Common myeloid progenitor, CD34-positive (primary cell): ENCODE data around the gene USP37.

Source experiments
- CTCF ChIA-PET: fragments of 350-600 bp; sonication (Branson Sonifier 250); formaldehyde crosslinking; loops from one replicate; lab custom pipeline; 2021; ENCODE audit warnings: antibody characterized with exemption; lab: Charles Lee
- POLR2A ChIA-PET: fragments of 350-600 bp; sonication (Branson Sonifier 250); formaldehyde crosslinking; loops from one replicate; lab custom pipeline; 2021; ENCODE audit warnings: antibody characterized with exemption; lab: Charles Lee
- DNase-seq, 3 donors: peaks; one replicate each; pipeline versions ENCODE4 v3.0.0 to v3.0.0-alpha.2; 2013
- H3K27ac ChIP-seq, 2 experiments: 1 replicate in 1 of 2; 2 replicates in 1 of 2; pipeline ENCODE4 v1.7.0; 2013; ENCODE audit warnings: inconsistent platforms in 2 of 2, low read length in 2 of 2, mild to moderate bottlenecking in 2 of 2, low read depth in 1 of 2, moderate library complexity in 1 of 2; ENCODE audit not compliant: severe bottlenecking in 2 of 2, insufficient read depth in 1 of 2, poor library complexity in 1 of 2
- H3K27me3 ChIP-seq, 5 experiments: replicated peaks in 2 of 5; 1 replicate in 3 of 5; 2 replicates in 2 of 5; pipeline versions ENCODE4 v1.6.1 to v1.7.0; 2013; ENCODE audit warnings: low read length in 4 of 5, mild to moderate bottlenecking in 2 of 5, moderate library complexity in 2 of 5, inconsistent platforms in 1 of 5; ENCODE audit not compliant: insufficient read depth in 5 of 5, control insufficient read depth in 4 of 5
- H3K36me3 ChIP-seq, 4 experiments: 1 replicate in 2 of 4; 2 replicates in 2 of 4; pipeline versions ENCODE4 v1.6.1 to v1.7.0; 2013; ENCODE audit warnings: low read length in 3 of 4, control low read depth in 1 of 4, mild to moderate bottlenecking in 1 of 4; ENCODE audit not compliant: control insufficient read depth in 4 of 4, insufficient read depth in 4 of 4
- H3K4me1 ChIP-seq, 4 experiments: 1 replicate in 3 of 4; 2 replicates in 1 of 4; pipeline versions ENCODE4 v1.6.1 to v1.7.1; 2013; ENCODE audit warnings: low read length in 3 of 4, mild to moderate bottlenecking in 3 of 4, control low read depth in 1 of 4, inconsistent platforms in 1 of 4, moderate library complexity in 1 of 4; ENCODE audit not compliant: control insufficient read depth in 4 of 4, insufficient read depth in 4 of 4; ENCODE audit errors: control extremely low read depth in 1 of 4
- H3K4me3 ChIP-seq, 7 experiments: 1 replicate in 4 of 7; 2 replicates in 3 of 7; pipeline versions ENCODE4 v1.5.1 to v1.7.0; 2013; ENCODE audit warnings: mild to moderate bottlenecking in 7 of 7, low read length in 6 of 7, moderate library complexity in 6 of 7, inconsistent platforms in 2 of 7, low read depth in 2 of 7, control low read depth in 1 of 7; ENCODE audit not compliant: insufficient read depth in 4 of 7, control insufficient read depth in 1 of 7; ENCODE audit errors: extremely low read depth in 1 of 7
- H3K9me3 ChIP-seq, 5 experiments: 1 replicate in 4 of 5; 2 replicates in 1 of 5; pipeline versions ENCODE4 v1.6.1 to v1.7.1; 2013; ENCODE audit warnings: low read length in 4 of 5, mild to moderate bottlenecking in 2 of 5, inconsistent platforms in 1 of 5, low read depth in 1 of 5, moderate library complexity in 1 of 5; ENCODE audit not compliant: control insufficient read depth in 4 of 5, insufficient read depth in 2 of 5; ENCODE audit errors: control extremely low read depth in 1 of 5
- WGBS: methylation state at CpG from one replicate; pipeline ENCODE4 v1.1.5; 2013; ENCODE audit not compliant: insufficient coverage; 5-methylcytosine and 5-hydroxymethylcytosine counted together

The USP37 gene

DNA sequence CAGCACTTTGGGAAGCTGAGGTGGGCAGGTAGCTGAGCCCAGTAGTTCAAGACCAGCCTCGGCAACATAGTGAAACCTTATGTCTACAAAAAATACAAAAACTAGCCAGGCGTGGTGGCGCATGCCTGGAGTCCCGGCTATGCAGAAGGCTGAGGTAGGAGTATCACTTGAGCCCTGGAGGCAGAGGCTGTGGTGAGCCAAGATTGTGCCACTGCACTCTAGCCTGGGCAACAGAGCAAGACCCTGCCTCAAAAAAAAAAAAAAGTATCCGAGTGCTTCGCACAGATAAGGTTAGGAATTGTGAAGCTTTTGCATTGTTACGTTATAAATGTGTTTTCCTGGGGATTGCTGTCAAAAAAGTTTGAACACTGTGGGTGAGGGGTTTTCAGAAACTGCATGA lies 164.3 kb downstream of the USP37 start:
- Histone ChIP-seq H3K4me3 (no peak overlapping the region), H3K9me3 (no peaks in the 10 kb centered on the region), H3K36me3 (peaks cover 0 to 39% (median 27%) of the 10 kb centered on the region in 4 experiments), H3K27ac (no peak overlapping the region), H3K4me1 (peaks cover 5 to 78% (median 68%) of the 10 kb centered on the region in 4 experiments), H3K27me3 (no peaks in the 10 kb centered on the region)
- ChIA-PET POLR2A (no interaction called here), CTCF (interaction anchor here (0.7 to 3.5 kb wide), 4 partner anchors 62 to 130 kb away, joined by 3 to 14 read pairs (median 7); partner anchors contain the start of gene TMBIM1)
- no peak for DNase-seq
- 91% methylated on average over 4 of the region's 7 CpGs for WGBS

DNA sequence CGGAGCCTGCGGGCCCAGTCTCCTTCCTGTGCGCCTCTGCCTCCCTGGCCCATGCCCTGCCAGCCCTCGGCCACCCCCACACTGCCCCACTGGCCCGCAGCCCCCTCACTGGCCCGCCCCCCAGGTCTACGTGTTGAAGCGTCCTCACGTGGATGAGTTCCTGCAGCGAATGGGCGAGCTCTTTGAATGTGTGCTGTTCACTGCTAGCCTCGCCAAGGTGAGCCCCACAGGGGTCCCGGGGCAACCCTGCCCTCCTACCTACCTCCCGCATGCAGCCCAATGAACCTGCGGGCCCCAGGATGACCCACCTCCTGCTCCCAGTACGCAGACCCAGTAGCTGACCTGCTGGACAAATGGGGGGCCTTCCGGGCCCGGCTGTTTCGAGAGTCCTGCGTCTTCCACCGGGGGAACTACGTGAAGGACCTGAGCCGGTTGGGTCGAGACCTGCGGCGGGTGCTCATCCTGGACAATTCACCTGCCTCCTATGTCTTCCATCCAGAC lies 165.2 kb downstream of the USP37 start:
- POLR2A ChIA-PET: no interaction called here
- no peak for DNase-seq
- 94% methylated on average over 19 of the region's 26 CpGs for WGBS

DNA sequence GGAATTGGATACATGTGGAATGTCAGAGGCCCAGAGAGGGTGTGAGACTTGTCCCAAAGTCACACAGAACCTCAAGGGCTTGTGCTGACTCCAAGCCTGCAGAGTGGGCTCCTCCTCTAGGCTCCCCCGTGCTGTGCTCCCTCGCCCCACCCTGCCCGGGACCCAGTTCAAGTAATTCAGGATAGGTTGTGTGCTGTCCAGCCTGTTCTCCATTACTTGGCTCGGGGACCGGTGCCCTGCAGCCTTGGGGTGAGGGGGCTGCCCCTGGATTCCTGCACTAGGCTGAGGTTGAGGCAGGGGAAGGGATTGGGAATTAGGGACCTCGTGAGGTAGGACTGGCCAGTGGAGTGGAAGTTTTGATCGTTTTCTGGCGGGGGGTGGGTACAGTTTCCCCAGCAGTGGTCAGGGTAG lies 165.7 kb downstream of the USP37 start:
- 90% methylated on average over 8 of the region's 8 CpGs for WGBS
- peaks cover 0 to 39% (median 27%) of the 10 kb centered on the region in 4 experiments for H3K36me3 ChIP-seq

More for the DNA sequence above, 165.2 kb downstream of the USP37 start:
- CTCF ChIA-PET: interaction anchor here (1.4 to 3.5 kb wide), 3 partner anchors 101 to 130 kb away, joined by 3 to 11 read pairs (median 4); partner anchors contain the start of gene TMBIM1
- no peaks in the 10 kb centered on the region for H3K27me3 ChIP-seq
- peaks cover 2 to 80% (median 70%) of the 10 kb centered on the region in 4 experiments for H3K4me1 ChIP-seq
- H3K4me3 ChIP-seq: no peak overlapping the region
- no peaks in the 10 kb centered on the region for H3K9me3 ChIP-seq
- H3K36me3 ChIP-seq: peaks cover 0 to 39% (median 27%) of the 10 kb centered on the region in 4 experiments
- peak overlapping the region in 1 of 2 experiments; percentile 14 for H3K27ac ChIP-seq

DNA sequence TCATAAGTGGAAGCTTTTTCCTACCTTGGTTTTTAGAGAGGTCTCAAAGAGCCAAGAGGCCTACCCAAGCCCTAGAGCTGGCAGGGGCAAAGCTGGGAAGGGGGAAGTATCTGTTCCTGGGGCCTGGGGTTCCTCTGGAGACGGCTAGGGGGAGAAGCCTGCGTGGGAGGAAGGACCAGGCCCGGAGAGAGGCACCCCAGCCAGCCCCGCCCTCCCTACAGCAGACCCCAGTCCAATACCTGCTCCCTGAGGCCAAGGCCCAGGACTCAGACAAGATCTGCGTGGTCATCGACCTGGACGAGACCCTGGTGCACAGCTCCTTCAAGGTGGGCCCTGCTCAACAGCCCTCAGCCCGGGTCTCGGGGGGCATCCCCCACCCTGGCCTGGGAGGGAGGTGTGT lies 166.3 kb downstream of the USP37 start:
- peak overlapping the region in 1 of 2 experiments; percentile 87 for H3K27ac ChIP-seq
- H3K4me1 ChIP-seq: peaks cover 1 to 80% (median 70%) of the 10 kb centered on the region in 4 experiments
- no peak for DNase-seq
- POLR2A ChIA-PET: no interaction called here
- H3K9me3 ChIP-seq: no peaks in the 10 kb centered on the region
- CTCF ChIA-PET: interaction anchor here (0.6 to 2.9 kb wide), 7 partner anchors 62 to 129 kb away, joined by 3 to 13 read pairs (median 3); no protein-coding TSS in a partner anchor
- 77% methylated on average over 7 of the region's 9 CpGs for WGBS
- peak overlapping the region in 3 of 7 experiments; percentile 85 to 88 (median 87) for H3K4me3 ChIP-seq
- H3K36me3 ChIP-seq: peaks cover 0 to 39% (median 27%) of the 10 kb centered on the region in 4 experiments
- no peaks in the 10 kb centered on the region for H3K27me3 ChIP-seq

More for the DNA sequence above, 165.7 kb downstream of the USP37 start:
- Histone ChIP-seq H3K4me1 (peaks cover 2 to 80% (median 70%) of the 10 kb centered on the region in 4 experiments), H3K27ac (peak overlapping the region in 1 of 2 experiments; percentile 87), H3K4me3 (no peak overlapping the region), H3K27me3 (no peaks in the 10 kb centered on the region), H3K9me3 (no peaks in the 10 kb centered on the region)
- POLR2A ChIA-PET: no interaction called here
- no peak for DNase-seq
- CTCF ChIA-PET: interaction anchor here (0.8 to 3.5 kb wide), 4 partner anchors 101 to 130 kb away, joined by 4 to 13 read pairs (median 10); partner anchors contain the start of gene TMBIM1

DNA sequence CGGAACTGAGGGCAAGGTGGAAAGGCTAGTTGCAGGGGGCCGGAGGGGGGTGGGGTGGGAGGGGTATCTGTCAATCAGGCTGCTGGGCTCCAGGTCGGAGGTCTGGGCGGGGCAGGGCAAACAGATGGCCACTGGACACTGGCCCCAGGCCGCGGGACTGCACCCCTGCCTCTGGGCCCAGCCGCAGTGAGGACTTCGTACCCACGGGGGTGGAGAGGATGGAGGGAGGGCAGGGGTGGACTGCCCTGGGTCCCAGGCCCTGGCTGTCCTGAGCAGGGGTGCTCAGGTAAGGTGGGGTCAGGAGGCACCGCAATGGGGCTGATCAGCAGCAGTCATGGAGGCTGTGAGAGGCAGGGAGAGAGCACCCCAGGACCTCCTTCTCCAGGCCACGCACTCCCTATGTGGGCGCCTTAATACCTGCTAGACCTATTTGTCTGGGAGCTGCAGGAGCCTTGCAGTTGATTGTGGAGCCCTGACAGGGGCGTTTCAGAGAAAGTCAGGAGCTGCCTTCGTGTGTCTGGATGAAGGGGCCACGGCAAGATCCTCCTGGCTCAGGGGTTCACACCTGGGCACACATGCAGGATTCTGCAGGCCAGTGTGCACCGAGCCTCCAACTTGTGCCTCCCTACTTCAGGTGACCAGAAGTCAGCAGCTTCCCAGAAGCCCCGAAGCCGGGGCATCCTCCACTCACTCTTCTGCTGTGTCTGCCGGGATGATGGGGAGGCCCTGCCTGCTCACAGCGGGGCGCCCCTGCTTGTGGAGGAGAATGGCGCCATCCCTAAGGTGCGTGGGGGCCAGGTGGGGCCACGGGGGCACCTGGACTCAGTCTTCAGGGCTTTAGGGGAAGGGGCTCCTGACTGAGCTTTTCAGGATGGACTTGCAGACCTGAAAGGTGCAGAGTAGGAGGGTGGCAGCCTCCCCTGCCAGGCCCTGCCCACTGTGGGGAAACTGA lies 166.9 kb downstream of the USP37 start:
- POLR2A ChIA-PET: interaction anchor here (1.2 to 5.3 kb wide), 3 partner anchors 33 to 167 kb away, joined by 3 to 37 read pairs (median 7); partner anchors contain the start of gene USP37
- 39% methylated on average over 17 of the region's 24 CpGs for WGBS

More for the DNA sequence above, 166.9 kb downstream of the USP37 start:
- Histone ChIP-seq H3K27ac (peak overlapping the region in 1 of 2 experiments; percentile 87), H3K27me3 (no peaks in the 10 kb centered on the region), H3K4me3 (peak overlapping the region; percentile 53 to 88 (median 80)), H3K4me1 (peaks cover 0 to 80% (median 72%) of the 10 kb centered on the region in 4 experiments), H3K9me3 (no peaks in the 10 kb centered on the region), H3K36me3 (peaks cover 0 to 39% (median 27%) of the 10 kb centered on the region in 4 experiments)
- CTCF ChIA-PET: interaction anchor here (0.6 to 2.9 kb wide), 8 partner anchors 62 to 129 kb away, joined by 3 to 13 read pairs (median 3); no protein-coding TSS in a partner anchor
- DNase-seq: no peak
